Dermis blood vessel endothelial cell (primary cell): Measurements from ENCODE around the gene PHEX. TPM values are rescaled to one million over a fixed set of nuclear protein-coding genes. Genes with fewer than 3 reads are reported as not detected.
A peak's percentile ranks its signal among the peaks of the same experiment; 100 is the strongest.
"Not testable (repeated sequence)": the region's sequence is repeated elsewhere in the genome, so short reads cannot be mapped to it uniquely, and the experiment has no call there.

ENCODE experiments used
- DNase-seq: peaks from one replicate; pipeline ENCODE4 v3.0.0; 2010
- total RNA-seq: library from RNA; depleted of rRNA; stranded (reverse); fragments of >200 nt; gene quantifications from 2 replicates; pipeline ENCODE4 v1.2.3, GENCODE V29; 2014

Gene PHEX
- total RNA-seq, 1 donor from 2014 or later: under 0.01 TPM

- DNase-seq: no peak
Observed at GRCh38 chrX:22268706-22269105, 236.6 kb downstream of the PHEX start.

- no peak for DNase-seq
Observed at GRCh38 chrX:22272613-22273012, 240.5 kb downstream of the PHEX start, which contains the start of gene CBLL2. Gene CBLL2, plus strand, starts transcription at chrX:22272913. Its CDS starts 79 bp downstream, at chrX:22272992.

DNA sequence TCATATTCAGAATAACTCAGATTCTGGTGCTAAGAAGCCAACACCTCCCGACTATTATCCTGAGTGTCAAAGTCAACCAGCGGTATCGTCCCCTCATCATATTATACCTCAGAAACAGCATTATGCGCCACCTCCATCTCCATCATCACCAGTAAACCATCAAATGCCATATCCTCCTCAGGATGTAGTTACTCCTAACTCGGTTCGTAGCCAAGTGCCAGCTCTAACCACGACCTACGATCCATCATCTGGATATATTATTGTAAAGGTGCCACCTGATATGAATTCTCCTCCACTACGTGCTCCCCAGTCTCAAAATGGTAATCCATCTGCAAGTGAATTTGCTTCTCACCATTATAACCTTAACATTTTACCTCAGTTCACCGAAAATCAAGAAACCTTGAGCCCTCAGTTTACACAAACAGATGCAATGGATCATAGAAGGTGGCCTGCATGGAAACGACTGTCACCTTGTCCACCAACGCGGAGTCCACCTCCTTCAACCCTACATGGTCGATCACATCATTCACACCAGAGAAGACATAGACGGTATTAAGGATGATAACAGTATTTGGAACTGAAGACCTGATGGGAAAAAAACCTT, 241.7 kb downstream of the PHEX start:
- no peak for DNase-seq

GRCh38 chrX:22276781-22277180, 244.7 kb downstream of the PHEX start:
- DNase-seq: no peak

DNA sequence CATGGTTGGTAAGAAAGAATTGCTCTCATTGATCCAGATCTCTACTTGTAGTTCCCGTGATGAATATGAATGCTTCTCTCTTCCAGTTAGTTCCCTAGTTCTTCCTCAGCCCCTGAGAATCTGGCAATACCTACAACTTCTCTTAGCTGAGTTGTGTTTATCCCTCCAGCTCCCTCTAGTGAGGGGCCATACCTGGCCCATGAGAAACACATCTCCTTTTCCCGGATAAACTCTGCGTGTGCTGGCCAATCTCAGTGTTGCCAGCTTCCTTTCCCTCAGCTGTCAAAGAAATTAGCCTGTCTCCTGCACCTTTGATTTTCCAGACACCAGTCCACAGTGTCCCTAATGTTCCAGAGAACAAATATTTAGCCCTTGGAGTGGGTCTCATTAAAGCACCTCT, 246.2 kb downstream of the PHEX start:
- peak; percentile 1 for DNase-seq

DNA sequence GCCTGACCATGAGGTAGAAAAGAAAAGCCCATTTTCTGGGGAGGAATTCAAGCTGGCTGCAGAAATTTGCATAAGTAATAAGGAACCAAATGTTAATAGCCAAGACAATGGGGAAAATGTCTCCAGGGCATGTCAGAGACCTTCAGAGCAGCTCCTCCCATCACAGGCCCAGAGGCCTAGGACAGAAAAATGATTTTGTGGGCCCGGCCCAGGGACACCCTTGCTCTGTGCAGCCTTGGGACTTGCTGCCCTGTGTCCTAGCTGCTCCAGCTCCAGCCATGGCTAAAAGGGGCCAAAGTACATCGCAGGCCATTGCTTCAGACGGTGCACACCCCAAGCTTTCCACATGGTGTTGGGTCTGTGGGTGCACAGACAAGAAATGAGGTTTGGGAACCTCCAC, 257.1 kb downstream of the PHEX start:
- DNase-seq: not testable (repeated sequence)

DNA sequence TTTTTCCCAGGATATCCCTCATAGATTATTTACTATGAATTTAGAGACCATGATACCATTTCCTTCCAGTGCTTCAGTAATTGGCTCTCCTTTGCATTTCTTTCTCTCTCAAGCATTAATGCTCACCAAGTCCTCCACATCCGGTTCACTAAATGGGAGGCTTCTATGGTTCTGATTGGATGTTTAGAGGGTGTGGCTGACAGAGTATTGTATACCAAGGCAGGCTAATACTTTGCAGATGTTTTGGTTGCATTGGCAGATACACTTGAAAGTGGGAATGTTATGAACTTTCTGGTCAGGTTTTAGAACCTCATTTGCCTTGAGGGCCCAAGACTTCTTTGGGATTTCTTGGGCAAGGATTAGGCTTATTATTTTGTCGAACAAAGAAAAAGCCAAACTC, 264.7 kb downstream of the PHEX start:
- DNase-seq: no peak

- DNase-seq: peak; percentile 62
Observed at GRCh38 chrX:22300130-22300529, 268.0 kb downstream of the PHEX start.

Other genes starting within 250 kb of the PHEX start
- 5.1 and 13.1 TPM in 2 replicates for gene MBTPS2, start 192.7 kb upstream of the PHEX start, total RNA-seq
- 0.85 and 3.1 TPM in 2 replicates for gene YY2, start 176.3 kb upstream of the PHEX start, total RNA-seq
- 117 and 166 TPM in 2 replicates for gene SMS, start 91.6 kb upstream of the PHEX start, total RNA-seq
- gene CBLL2, start 240.6 kb downstream of the PHEX start, total RNA-seq: not detected in 2 replicates